IMR-90 (cell line): ENCODE data around the gene SLC9A5. TPM values are rescaled to one million over a fixed set of nuclear protein-coding genes. Genes with fewer than 3 reads are reported as not detected.
A peak's percentile ranks its signal among the peaks of the same experiment; 100 is the strongest.

Source experiments
- ATAC-seq: fragments of 200-7000 bp; cut with Tn5 transposase; 2 replicates; pipeline ENCODE4 v1.9.1; 2020; ENCODE audit warnings: low read depth, mild to moderate bottlenecking, moderate library complexity
- BruUV-seq: library from RNA; stranded (reverse); fragments of 400-500 nt; replicated peaks from 2 replicates; lab custom pipeline; 2021; lab: Mats Ljungman, UMichigan
- CTCF ChIA-PET: fragments of 300-600 bp; formaldehyde crosslinking; extraction: SDS; loops from one replicate; lab custom pipeline; 2021; ENCODE audit warnings: antibody characterized with exemption; lab: Yijun Ruan, JAX
- POLR2A ChIA-PET: fragments of 300-600 bp; sonication (Branson Sonifier 250); formaldehyde crosslinking; loops from one replicate; lab custom pipeline; 2022; ENCODE audit warnings: antibody characterized with exemption; ENCODE audit not compliant: unreplicated experiment; lab: Charles Lee
- DNase-seq: peaks from one replicate; pipeline ENCODE4 v3.0.0; 2013
- H2AFZ ChIP-seq: replicated peaks from 2 replicates; pipeline ENCODE3; 2013; ENCODE audit warnings: low read length, mild to moderate bottlenecking; ENCODE audit not compliant: poor library complexity
- H2AK5ac ChIP-seq: 2 replicates; pipeline ENCODE4 v1.6.1; 2013; ENCODE audit warnings: low read depth, low read length, inconsistent platforms
- H2AK9ac ChIP-seq: replicated peaks from 2 replicates; pipeline ENCODE3; 2013; ENCODE audit warnings: mild to moderate bottlenecking, low read depth, low read length, moderate library complexity; ENCODE audit not compliant: poor library complexity
- H2BK120ac ChIP-seq: 2 replicates; pipeline ENCODE4 v1.6.1; 2013; ENCODE audit warnings: low read depth, low read length, inconsistent platforms
- H2BK15ac ChIP-seq: 3 replicates; pipeline ENCODE4 v1.6.1; 2013; ENCODE audit warnings: low read depth, low read length, inconsistent platforms
- H2BK20ac ChIP-seq: 2 replicates; pipeline ENCODE4 v1.6.1; 2013; ENCODE audit warnings: low read depth, mild to moderate bottlenecking, inconsistent platforms, low read length, moderate library complexity
- H2BK5ac ChIP-seq: 2 replicates; pipeline ENCODE4 v1.6.1; 2013; ENCODE audit warnings: mild to moderate bottlenecking, low read depth, low read length, inconsistent platforms; ENCODE audit not compliant: poor library complexity, severe bottlenecking
- H3K14ac ChIP-seq: replicated peaks from 2 replicates; pipeline ENCODE4 v1.6.1; 2013; ENCODE audit warnings: low read depth, low read length, inconsistent platforms
- H3K18ac ChIP-seq: 2 replicates; pipeline ENCODE4 v1.6.1; 2013; ENCODE audit warnings: low read depth, low read length, control low read depth
- H3K23ac ChIP-seq: 2 replicates; pipeline ENCODE4 v1.6.1; 2013; ENCODE audit warnings: low read depth, low read length, inconsistent platforms
- H3K27ac ChIP-seq: 2 replicates; pipeline ENCODE4 v1.5.1; 2013; ENCODE audit warnings: mild to moderate bottlenecking, control low read depth, low read length; ENCODE audit not compliant: insufficient read depth
- H3K27me3 ChIP-seq: 2 replicates; pipeline ENCODE4 v1.6.1; 2013; ENCODE audit warnings: low read length; ENCODE audit not compliant: control insufficient read depth, insufficient read depth
- H3K36me3 ChIP-seq: 2 replicates; pipeline ENCODE4 v1.6.1; 2013; ENCODE audit warnings: low read length, mixed read lengths; ENCODE audit not compliant: control insufficient read depth, insufficient read depth
- H3K4ac ChIP-seq: 2 replicates; pipeline ENCODE4 v1.6.1; 2013; ENCODE audit warnings: low read depth, low read length, inconsistent platforms
- H3K4me1 ChIP-seq: 2 replicates; pipeline ENCODE4 v1.6.1; 2013; ENCODE audit warnings: low read length, mixed read lengths; ENCODE audit not compliant: control insufficient read depth, insufficient read depth
- H3K4me2 ChIP-seq: 2 replicates; pipeline ENCODE4 v1.6.1; 2013; ENCODE audit warnings: low read depth, mild to moderate bottlenecking, control low read depth, low read length, moderate library complexity
- H3K4me3 ChIP-seq: 2 replicates; pipeline ENCODE4 v1.5.1; 2013; ENCODE audit warnings: low read depth, mild to moderate bottlenecking, control low read depth, low read length, moderate library complexity; ENCODE audit not compliant: insufficient read depth
- H3K56ac ChIP-seq: 2 replicates; pipeline ENCODE4 v1.6.1; 2013; ENCODE audit warnings: low read length, inconsistent platforms; ENCODE audit not compliant: insufficient read depth; ENCODE audit errors: extremely low read depth
- H3K79me1 ChIP-seq, 2 experiments: 2 replicates each; pipeline ENCODE4 v1.6.1; 2013; ENCODE audit warnings: low read length in 2 of 2, inconsistent platforms in 1 of 2, low read depth in 1 of 2
- H3K9ac ChIP-seq: 2 replicates; pipeline ENCODE4 v1.6.1; 2013; ENCODE audit warnings: low read depth, low read length, control low read depth
- H3K9me1 ChIP-seq: 2 replicates; pipeline ENCODE4 v1.6.1; 2013; ENCODE audit warnings: low read length, inconsistent platforms; ENCODE audit not compliant: insufficient read depth
- H3K9me3 ChIP-seq: 2 replicates; pipeline ENCODE4 v1.6.1; 2013; ENCODE audit warnings: low read length; ENCODE audit not compliant: control insufficient read depth, insufficient read depth
- H4K20me1 ChIP-seq: 2 replicates; pipeline ENCODE4 v1.6.1; 2013; ENCODE audit warnings: low read length, inconsistent platforms; ENCODE audit not compliant: insufficient read depth
- H4K5ac ChIP-seq: 2 replicates; pipeline ENCODE4 v1.6.1; 2013; ENCODE audit warnings: mild to moderate bottlenecking, low read depth, low read length, control low read depth
- H4K8ac ChIP-seq, 2 experiments: 2 replicates each; pipeline ENCODE4 v1.6.1; 2013; ENCODE audit warnings: low read depth in 2 of 2, low read length in 2 of 2, control low read depth in 1 of 2, inconsistent platforms in 1 of 2
- H4K91ac ChIP-seq: 2 replicates; pipeline ENCODE4 v1.6.1; 2013; ENCODE audit warnings: low read depth, low read length, inconsistent platforms; ENCODE audit not compliant: insufficient read depth
- NFE2L2 ChIP-seq: fragments of 150-350 bp; IDR thresholded peaks from 2 replicates; pipeline ENCODE4 v1.6.1; 2016; ENCODE audit warnings: low read depth, mild to moderate bottlenecking, low read length
- SMC3 ChIP-seq: fragments of 150-350 bp; IDR thresholded peaks from 2 replicates; pipeline ENCODE4 v1.6.1; 2016; ENCODE audit warnings: low read depth, mild to moderate bottlenecking, antibody characterized with exemption, low read length, moderate library complexity
- WGBS, 2 experiments: methylation state at CpG; one replicate each; pipeline versions ENCODE4 v1.1.5 to v1.1.7; 2013; ENCODE audit warnings: missing lambda C conversion rate in 2 of 2; ENCODE audit not compliant: insufficient read length in 1 of 2; ENCODE audit errors: extremely low coverage in 2 of 2; 5-methylcytosine and 5-hydroxymethylcytosine counted together
- dilution Hi-C: fragments of 300-500 bp; cut with HindIII; formaldehyde crosslinking; loops from one replicate; pipeline ENCODE4 v1.14.3; 2018; ENCODE audit warnings: low sequenced_read_pairs; ENCODE audit not compliant: unreplicated experiment
- in situ Hi-C: fragments of 300-500 bp; cut with MboI; formaldehyde crosslinking; loops from 3 replicates; pipeline ENCODE4 v1.14.3; 2019; ENCODE audit warnings: low sequenced_read_pairs, inconsistent platforms, mixed read lengths
- intact Hi-C: fragments of 100-400 bp; cut with micrococcal nuclease; formaldehyde crosslinking; loops from 2 replicates; pipeline ENCODE4 v1.10.0; 2022
- polyA plus RNA-seq, 3 experiments: library from polyadenylated mRNA; depleted of rRNA; stranded (reverse); fragments of >200 nt; gene quantifications; 2 replicates each; pipeline ENCODE4 v1.2.3, GENCODE V29; 2012; ENCODE audit warnings: low replicate concordance in 1 of 3
- total RNA-seq: library from RNA; depleted of rRNA; stranded (reverse); fragments of >200 nt; gene quantifications from 2 replicates; pipeline ENCODE4 v1.2.3, GENCODE V29; 2012
- TF ChIP-seq, protein P1 (sequence below): fragments of 150-350 bp; IDR thresholded peaks from 2 replicates; pipeline ENCODE4 v1.6.1; 2017; ENCODE audit warnings: mild to moderate bottlenecking, antibody characterized with exemption, low read length, low read depth

The SLC9A5 gene
- total and polyA plus RNA-seq, 2 of the 4 experiments (the other 2 are of a cell fraction): 1.8 to 5.7 TPM

DNA sequence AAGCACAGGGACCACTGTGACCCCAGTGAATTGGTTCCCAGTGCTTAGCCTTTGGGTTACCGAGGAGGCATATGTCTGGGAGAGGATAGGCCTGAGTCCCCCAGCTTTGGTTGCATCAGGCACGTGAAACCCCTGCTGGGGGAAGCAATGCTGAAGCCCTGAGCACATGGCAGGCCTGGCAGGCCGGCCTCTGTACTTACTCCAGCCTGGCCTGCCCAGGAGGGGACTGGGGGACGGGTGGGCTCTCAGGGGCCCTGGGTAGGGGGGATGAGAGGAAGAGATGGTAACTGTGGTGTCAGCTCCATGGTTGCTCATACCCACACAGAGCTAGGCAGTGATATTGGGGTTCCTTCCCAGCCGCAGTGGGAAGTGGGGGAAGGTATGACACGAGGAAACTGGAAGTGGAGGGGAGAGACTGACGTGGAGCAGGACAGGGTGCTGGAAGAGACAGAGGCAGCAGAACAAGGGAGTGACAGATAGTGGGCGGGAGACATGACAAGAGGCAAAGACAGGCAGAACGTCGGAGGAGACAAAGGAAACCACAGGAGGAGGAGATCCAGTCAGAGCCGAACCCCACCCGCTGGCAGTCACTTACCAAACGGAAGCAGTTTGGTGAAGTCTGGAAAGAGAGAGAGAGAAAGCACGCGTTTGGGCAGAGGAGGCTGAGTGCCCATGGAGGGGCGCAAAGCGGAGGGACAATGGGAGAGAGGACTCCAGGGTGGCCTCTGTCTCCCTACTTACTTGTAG, 12.8 kb upstream of the SLC9A5 start:
- Histone ChIP-seq H3K4me3 (no peak overlapping the region), H3K27ac (no peak overlapping the region)
- CTCF ChIA-PET: no interaction called here

More for the DNA sequence above, 12.8 kb upstream of the SLC9A5 start:
- WGBS, 2 experiments: 100% methylated on average over 6 of the region's 17 CpGs; no CpG with 5 or more reads in 1 of the 2 experiments
- no peak overlapping the region for H2BK20ac ChIP-seq
- H3K4ac ChIP-seq: no peak overlapping the region
- H3K14ac ChIP-seq: no peak overlapping the region
- no peak overlapping the region for H3K4me2 ChIP-seq
- no TSS peak for BruUV-seq
- in situ Hi-C loops (no loop called here), intact Hi-C loops (no loop called here), dilution Hi-C loops (no loop called here)
- TF ChIP-seq, protein P1, sequence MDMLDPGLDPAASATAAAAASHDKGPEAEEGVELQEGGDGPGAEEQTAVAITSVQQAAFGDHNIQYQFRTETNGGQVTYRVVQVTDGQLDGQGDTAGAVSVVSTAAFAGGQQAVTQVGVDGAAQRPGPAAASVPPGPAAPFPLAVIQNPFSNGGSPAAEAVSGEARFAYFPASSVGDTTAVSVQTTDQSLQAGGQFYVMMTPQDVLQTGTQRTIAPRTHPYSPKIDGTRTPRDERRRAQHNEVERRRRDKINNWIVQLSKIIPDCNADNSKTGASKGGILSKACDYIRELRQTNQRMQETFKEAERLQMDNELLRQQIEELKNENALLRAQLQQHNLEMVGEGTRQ: no peak
- no peak for TF ChIP-seq SMC3
- no peak for TF ChIP-seq NFE2L2
- no peak overlapping the region for H4K8ac ChIP-seq
- no peak overlapping the region for H3K56ac ChIP-seq
- no peak for DNase-seq
- H3K23ac ChIP-seq: no peak overlapping the region
- H4K20me1 ChIP-seq: no peaks in the 10 kb centered on the region; the same call in 1 of the 2 replicates
- H3K9ac ChIP-seq: no peak overlapping the region
- no peak overlapping the region for H3K18ac ChIP-seq
- H4K91ac ChIP-seq: no peak overlapping the region
- peaks cover 15% of the 10 kb centered on the region for H3K9me1 ChIP-seq
- peaks cover 8% of the 10 kb centered on the region for H3K4me1 ChIP-seq
- H3K9me3 ChIP-seq: no peaks in the 10 kb centered on the region
- H2BK120ac ChIP-seq: no peak overlapping the region
- no peak overlapping the region for H2AFZ ChIP-seq
- H2AK9ac ChIP-seq: peak overlapping the region; percentile 23
- no peak for ATAC-seq
- POLR2A ChIA-PET: no interaction called here
- no peak overlapping the region for H2BK5ac ChIP-seq
- no peaks in the 10 kb centered on the region for H3K27me3 ChIP-seq
- no peak overlapping the region for H2BK15ac ChIP-seq
- peak overlapping the region; percentile 18; the same call in 1 of the 2 replicates for H2AK5ac ChIP-seq
- H3K79me1 ChIP-seq: peaks cover 19 to 64% of the 10 kb centered on the region in 2 experiments; a peak in 3 of 4 replicates
- H4K5ac ChIP-seq: no peak overlapping the region
- H3K36me3 ChIP-seq: peaks cover 65% of the 10 kb centered on the region
